HEK293 (cell line): ENCODE results near the gene BEST2.

Source experiments
- FEZF1 ChIP-seq: fragments of 450-650 bp; formaldehyde crosslinking; IDR thresholded peaks from 2 replicates; pipeline ENCODE4 v1.5.1; 2016; ENCODE audit warnings: missing biosample characterization, missing genetic modification characterization
- GLI4 ChIP-seq: fragments of 450-650 bp; formaldehyde crosslinking; IDR thresholded peaks from 2 replicates; pipeline ENCODE4 v1.5.1; 2016; ENCODE audit warnings: missing biosample characterization, missing genetic modification characterization
- HOXD13 ChIP-seq: sonication (generic); formaldehyde crosslinking; IDR thresholded peaks from 2 replicates; pipeline ENCODE4 v1.8.0; 2022; ENCODE audit warnings: missing genetic modification reagents, borderline replicate concordance
- KLF7 ChIP-seq: fragments of 450-650 bp; formaldehyde crosslinking; IDR thresholded peaks from 2 replicates; pipeline ENCODE4 v1.5.1; 2016; ENCODE audit warnings: missing biosample characterization, missing genetic modification characterization, borderline replicate concordance
- SCRT1 ChIP-seq: fragments of 450-650 bp; formaldehyde crosslinking; IDR thresholded peaks from 2 replicates; pipeline ENCODE4 v1.5.1; 2016; ENCODE audit warnings: missing biosample characterization, missing genetic modification characterization, borderline replicate concordance
- SP3 ChIP-seq: fragments of 450-650 bp; formaldehyde crosslinking; IDR thresholded peaks from 2 replicates; pipeline ENCODE4 v1.5.1; 2016; ENCODE audit warnings: missing biosample characterization, missing genetic modification characterization
- SP7 ChIP-seq: fragments of 450-650 bp; formaldehyde crosslinking; IDR thresholded peaks from 2 replicates; pipeline ENCODE4 v1.5.1; 2016; ENCODE audit warnings: missing biosample characterization, missing genetic modification characterization
- TCF7L2 ChIP-seq: IDR thresholded peaks from 2 replicates; pipeline ENCODE4 v1.6.1; 2011; ENCODE audit warnings: low read depth, mild to moderate bottlenecking, inconsistent platforms, low read length, moderate library complexity, borderline replicate concordance
- ZBTB17 ChIP-seq: fragments of 450-650 bp; formaldehyde crosslinking; IDR thresholded peaks from 2 replicates; pipeline ENCODE4 v1.5.1; 2016; ENCODE audit warnings: missing biosample characterization, missing genetic modification characterization
- ZNF114 ChIP-seq: fragments of 450-650 bp; formaldehyde crosslinking; IDR thresholded peaks from 2 replicates; pipeline ENCODE4 v1.5.0; 2017; ENCODE audit warnings: missing biosample characterization, missing genetic modification characterization
- ZNF175 ChIP-seq: fragments of 450-650 bp; formaldehyde crosslinking; IDR thresholded peaks from 2 replicates; pipeline ENCODE4 v1.5.1; 2016; ENCODE audit warnings: missing biosample characterization, missing genetic modification characterization
- ZNF292 ChIP-seq: fragments of 450-650 bp; formaldehyde crosslinking; IDR thresholded peaks from 2 replicates; pipeline ENCODE4 v1.5.1; 2016; ENCODE audit warnings: low read depth, missing biosample characterization, missing genetic modification characterization, borderline replicate concordance
- ZNF302 ChIP-seq: fragments of 450-650 bp; formaldehyde crosslinking; IDR thresholded peaks from 2 replicates; pipeline ENCODE4 v1.5.1; 2016; ENCODE audit warnings: missing biosample characterization, missing genetic modification characterization, low read depth
- ZNF335 ChIP-seq: fragments of 450-650 bp; formaldehyde crosslinking; conservative IDR thresholded peaks from 2 replicates; pipeline ENCODE4 v1.5.1; 2016; ENCODE audit warnings: missing biosample characterization, missing genetic modification characterization
- ZNF341 ChIP-seq: fragments of 450-650 bp; formaldehyde crosslinking; IDR thresholded peaks from 2 replicates; pipeline ENCODE4; 2016; ENCODE audit warnings: low read depth, missing biosample characterization, missing genetic modification characterization
- ZNF391 ChIP-seq: fragments of 450-650 bp; formaldehyde crosslinking; IDR thresholded peaks from 2 replicates; pipeline ENCODE4 v1.5.1; 2016; ENCODE audit warnings: low read depth, missing biosample characterization, missing genetic modification characterization, borderline replicate concordance
- ZNF416 ChIP-seq: fragments of 450-650 bp; formaldehyde crosslinking; IDR thresholded peaks from 2 replicates; pipeline ENCODE4 v1.5.1; 2016; ENCODE audit warnings: missing biosample characterization, missing genetic modification characterization
- ZNF433 ChIP-seq: fragments of 450-650 bp; formaldehyde crosslinking; IDR thresholded peaks from 2 replicates; pipeline ENCODE4 v1.5.1; 2016; ENCODE audit warnings: missing biosample characterization, missing genetic modification characterization, low read depth
- ZNF510 ChIP-seq: fragments of 450-650 bp; formaldehyde crosslinking; IDR thresholded peaks from 2 replicates; pipeline ENCODE4 v1.5.1; 2018; ENCODE audit warnings: mild to moderate bottlenecking, missing genetic modification characterization, missing biosample characterization; ENCODE audit not compliant: insufficient replicate concordance
- ZNF521 ChIP-seq: fragments of 450-650 bp; formaldehyde crosslinking; IDR thresholded peaks from 2 replicates; pipeline ENCODE4 v1.5.1; 2017; ENCODE audit warnings: missing biosample characterization, mild to moderate bottlenecking, missing genetic modification characterization
- ZNF555 ChIP-seq: fragments of 450-650 bp; formaldehyde crosslinking; conservative IDR thresholded peaks from 2 replicates; pipeline ENCODE4 v1.5.1; 2017; ENCODE audit warnings: missing biosample characterization, mild to moderate bottlenecking, missing genetic modification characterization, inconsistent platforms
- ZNF660 ChIP-seq: fragments of 450-650 bp; IDR thresholded peaks from 2 replicates; pipeline ENCODE4 v1.5.1; 2018; ENCODE audit warnings: missing biosample characterization, mild to moderate bottlenecking, missing genetic modification characterization
- ZNF76 ChIP-seq: fragments of 450-650 bp; formaldehyde crosslinking; IDR thresholded peaks from 2 replicates; pipeline ENCODE4; 2016; ENCODE audit warnings: low read depth, missing biosample characterization, missing genetic modification characterization, borderline replicate concordance
- ZXDB ChIP-seq: fragments of 450-650 bp; formaldehyde crosslinking; IDR thresholded peaks from 2 replicates; pipeline ENCODE4 v1.5.1; 2016; ENCODE audit warnings: missing biosample characterization, missing genetic modification characterization
- TF ChIP-seq, protein P1 (sequence below): fragments of 450-650 bp; formaldehyde crosslinking; IDR thresholded peaks from 2 replicates; pipeline ENCODE4 v1.5.1; 2017; ENCODE audit warnings: missing biosample characterization, missing genetic modification characterization
- TF ChIP-seq, protein P2 (sequence below): fragments of 450-650 bp; formaldehyde crosslinking; IDR thresholded peaks from 2 replicates; pipeline ENCODE4 v1.5.1; 2016; ENCODE audit warnings: missing biosample characterization, missing genetic modification characterization
- TF ChIP-seq, protein P3 (sequence below): fragments of 450-650 bp; formaldehyde crosslinking; IDR thresholded peaks from 2 replicates; pipeline ENCODE4 v1.5.1; 2017; ENCODE audit warnings: missing biosample characterization, missing genetic modification characterization
- TF ChIP-seq, protein P4 (sequence below): fragments of 450-650 bp; formaldehyde crosslinking; IDR thresholded peaks from 2 replicates; pipeline ENCODE4 v1.5.0; 2017; ENCODE audit warnings: missing biosample characterization, missing genetic modification characterization, borderline replicate concordance
- TF ChIP-seq, protein P5 (sequence below): fragments of 450-650 bp; formaldehyde crosslinking; IDR thresholded peaks from 2 replicates; pipeline ENCODE4 v1.5.1; 2016; ENCODE audit warnings: missing biosample characterization, missing genetic modification characterization
- TF ChIP-seq, protein P6 (sequence below): fragments of 450-650 bp; formaldehyde crosslinking; IDR thresholded peaks from 2 replicates; pipeline ENCODE4 v1.5.1; 2017; ENCODE audit warnings: missing biosample characterization, missing genetic modification characterization

Gene BEST2

DNA sequence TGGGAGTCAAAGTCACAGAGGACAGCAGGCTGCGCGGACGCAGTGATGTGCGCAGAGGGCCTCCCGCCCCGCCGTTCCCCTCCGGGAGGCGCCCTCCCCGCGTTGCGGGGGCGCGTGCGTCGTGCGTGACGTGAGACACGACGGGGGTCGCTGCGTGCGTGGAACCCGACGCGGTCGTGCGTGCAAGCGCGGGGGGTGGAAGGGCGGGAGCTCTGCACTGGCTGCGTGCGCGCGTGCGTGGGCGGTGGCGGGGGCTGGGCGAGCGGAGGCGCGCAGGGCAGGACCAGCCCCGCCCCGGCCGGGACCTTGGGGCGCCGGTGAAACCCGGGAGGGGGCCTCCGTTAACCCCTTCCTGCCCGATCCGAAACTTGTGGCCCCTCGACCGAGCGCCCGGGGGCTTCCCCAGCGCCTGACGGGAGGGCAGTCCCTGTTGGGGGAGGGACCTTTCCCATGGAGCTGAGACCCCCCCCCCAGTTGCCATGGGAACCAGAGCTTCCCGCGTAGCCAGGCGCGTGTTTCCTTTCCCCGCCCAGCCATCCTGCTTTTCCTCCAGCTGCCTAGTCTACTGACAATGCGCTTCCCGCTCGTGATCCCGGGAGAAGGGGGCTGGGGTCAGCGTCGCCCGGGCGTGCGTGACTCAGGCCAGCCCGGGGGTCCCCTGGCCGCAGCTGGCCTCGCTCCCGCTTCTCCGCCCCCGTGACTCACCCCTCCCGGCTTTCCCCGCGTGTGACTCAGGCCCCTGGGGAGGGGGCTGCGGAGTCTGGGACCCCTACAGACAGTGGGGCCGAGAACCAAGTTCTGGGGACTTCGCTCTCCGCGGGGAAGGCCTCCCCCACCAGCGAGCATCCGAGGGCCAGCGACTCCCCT lies 31.1 kb downstream of the BEST2 start (continued):
- TF ChIP-seq ZNF510 (tag by site-specific recombination) (no peak), ZNF391 (peak; percentile 52; the same call in 1 of the 2 replicates), ZNF341 (peak; percentile 97), ZNF521 (no peak), ZBTB17 (no peak), ZNF76 (tag by site-specific recombination) (peak; percentile 60; the same call in 1 of the 2 replicates), KLF7 (tag by site-specific recombination) (no peak; the same call in none of the 2 replicates), GLI4 (tag by site-specific recombination) (no peak), FEZF1 (tag by site-specific recombination) (no peak), ZNF114 (tag by site-specific recombination) (no peak), TCF7L2 (no peak), SCRT1 (no peak), ZNF302 (tag by site-specific recombination) (no peak), ZNF175 (tag by site-specific recombination) (no peak), ZNF416 (tag by site-specific recombination) (no peak), SP3 (tag by site-specific recombination) (peak; percentile 65), HOXD13 (CRISPR knock-in tag) (no peak), ZNF660 (tag by site-specific recombination) (no peak; the same call in 1 of the 2 replicates), ZNF292 (tag by site-specific recombination) (no peak), ZNF433 (no peak), ZXDB (tag by site-specific recombination) (peak; percentile 57; the same call in 1 of the 2 replicates), ZNF335 (tag by site-specific recombination) (peak; percentile 99), ZNF555 (tag by site-specific recombination) (no peak), SP7 (tag by site-specific recombination) (peak; percentile 76; the same call in 1 of the 2 replicates)
- TF ChIP-seq, protein P1, sequence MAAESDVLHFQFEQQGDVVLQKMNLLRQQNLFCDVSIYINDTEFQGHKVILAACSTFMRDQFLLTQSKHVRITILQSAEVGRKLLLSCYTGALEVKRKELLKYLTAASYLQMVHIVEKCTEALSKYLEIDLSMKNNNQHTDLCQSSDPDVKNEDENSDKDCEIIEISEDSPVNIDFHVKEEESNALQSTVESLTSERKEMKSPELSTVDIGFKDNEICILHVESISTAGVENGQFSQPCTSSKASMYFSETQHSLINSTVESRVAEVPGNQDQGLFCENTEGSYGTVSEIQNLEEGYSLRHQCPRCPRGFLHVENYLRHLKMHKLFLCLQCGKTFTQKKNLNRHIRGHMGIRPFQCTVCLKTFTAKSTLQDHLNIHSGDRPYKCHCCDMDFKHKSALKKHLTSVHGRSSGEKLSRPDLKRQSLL (tag by site-specific recombination): no peak
- TF ChIP-seq, protein P2, sequence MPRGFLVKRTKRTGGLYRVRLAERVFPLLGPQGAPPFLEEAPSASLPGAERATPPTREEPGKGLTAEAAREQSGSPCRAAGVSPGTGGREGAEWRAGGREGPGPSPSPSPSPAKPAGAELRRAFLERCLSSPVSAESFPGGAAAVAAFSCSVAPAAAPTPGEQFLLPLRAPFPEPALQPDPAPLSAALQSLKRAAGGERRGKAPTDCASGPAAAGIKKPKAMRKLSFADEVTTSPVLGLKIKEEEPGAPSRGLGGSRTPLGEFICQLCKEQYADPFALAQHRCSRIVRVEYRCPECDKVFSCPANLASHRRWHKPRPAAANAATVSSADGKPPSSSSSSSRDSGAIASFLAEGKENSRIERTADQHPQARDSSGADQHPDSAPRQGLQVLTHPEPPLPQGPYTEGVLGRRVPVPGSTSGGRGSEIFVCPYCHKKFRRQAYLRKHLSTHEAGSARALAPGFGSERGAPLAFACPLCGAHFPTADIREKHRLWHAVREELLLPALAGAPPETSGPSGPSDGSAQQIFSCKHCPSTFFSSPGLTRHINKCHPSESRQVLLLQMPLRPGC: 0 out of 2 replicates have a peak, but pooled peaks have one; percentile 20
- TF ChIP-seq, protein P3, sequence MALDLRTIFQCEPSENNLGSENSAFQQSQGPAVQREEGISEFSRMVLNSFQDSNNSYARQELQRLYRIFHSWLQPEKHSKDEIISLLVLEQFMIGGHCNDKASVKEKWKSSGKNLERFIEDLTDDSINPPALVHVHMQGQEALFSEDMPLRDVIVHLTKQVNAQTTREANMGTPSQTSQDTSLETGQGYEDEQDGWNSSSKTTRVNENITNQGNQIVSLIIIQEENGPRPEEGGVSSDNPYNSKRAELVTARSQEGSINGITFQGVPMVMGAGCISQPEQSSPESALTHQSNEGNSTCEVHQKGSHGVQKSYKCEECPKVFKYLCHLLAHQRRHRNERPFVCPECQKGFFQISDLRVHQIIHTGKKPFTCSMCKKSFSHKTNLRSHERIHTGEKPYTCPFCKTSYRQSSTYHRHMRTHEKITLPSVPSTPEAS (tag by site-specific recombination): peak; percentile 20; the same call in 1 of the 2 replicates
- TF ChIP-seq, protein P4, sequence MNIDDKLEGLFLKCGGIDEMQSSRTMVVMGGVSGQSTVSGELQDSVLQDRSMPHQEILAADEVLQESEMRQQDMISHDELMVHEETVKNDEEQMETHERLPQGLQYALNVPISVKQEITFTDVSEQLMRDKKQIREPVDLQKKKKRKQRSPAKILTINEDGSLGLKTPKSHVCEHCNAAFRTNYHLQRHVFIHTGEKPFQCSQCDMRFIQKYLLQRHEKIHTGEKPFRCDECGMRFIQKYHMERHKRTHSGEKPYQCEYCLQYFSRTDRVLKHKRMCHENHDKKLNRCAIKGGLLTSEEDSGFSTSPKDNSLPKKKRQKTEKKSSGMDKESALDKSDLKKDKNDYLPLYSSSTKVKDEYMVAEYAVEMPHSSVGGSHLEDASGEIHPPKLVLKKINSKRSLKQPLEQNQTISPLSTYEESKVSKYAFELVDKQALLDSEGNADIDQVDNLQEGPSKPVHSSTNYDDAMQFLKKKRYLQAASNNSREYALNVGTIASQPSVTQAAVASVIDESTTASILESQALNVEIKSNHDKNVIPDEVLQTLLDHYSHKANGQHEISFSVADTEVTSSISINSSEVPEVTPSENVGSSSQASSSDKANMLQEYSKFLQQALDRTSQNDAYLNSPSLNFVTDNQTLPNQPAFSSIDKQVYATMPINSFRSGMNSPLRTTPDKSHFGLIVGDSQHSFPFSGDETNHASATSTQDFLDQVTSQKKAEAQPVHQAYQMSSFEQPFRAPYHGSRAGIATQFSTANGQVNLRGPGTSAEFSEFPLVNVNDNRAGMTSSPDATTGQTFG: no peak
- TF ChIP-seq, protein P5, sequence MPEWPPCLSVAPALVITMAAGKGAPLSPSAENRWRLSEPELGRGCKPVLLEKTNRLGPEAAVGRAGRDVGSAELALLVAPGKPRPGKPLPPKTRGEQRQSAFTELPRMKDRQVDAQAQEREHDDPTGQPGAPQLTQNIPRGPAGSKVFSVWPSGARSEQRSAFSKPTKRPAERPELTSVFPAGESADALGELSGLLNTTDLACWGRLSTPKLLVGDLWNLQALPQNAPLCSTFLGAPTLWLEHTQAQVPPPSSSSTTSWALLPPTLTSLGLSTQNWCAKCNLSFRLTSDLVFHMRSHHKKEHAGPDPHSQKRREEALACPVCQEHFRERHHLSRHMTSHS (tag by site-specific recombination): no peak
- TF ChIP-seq, protein P6, sequence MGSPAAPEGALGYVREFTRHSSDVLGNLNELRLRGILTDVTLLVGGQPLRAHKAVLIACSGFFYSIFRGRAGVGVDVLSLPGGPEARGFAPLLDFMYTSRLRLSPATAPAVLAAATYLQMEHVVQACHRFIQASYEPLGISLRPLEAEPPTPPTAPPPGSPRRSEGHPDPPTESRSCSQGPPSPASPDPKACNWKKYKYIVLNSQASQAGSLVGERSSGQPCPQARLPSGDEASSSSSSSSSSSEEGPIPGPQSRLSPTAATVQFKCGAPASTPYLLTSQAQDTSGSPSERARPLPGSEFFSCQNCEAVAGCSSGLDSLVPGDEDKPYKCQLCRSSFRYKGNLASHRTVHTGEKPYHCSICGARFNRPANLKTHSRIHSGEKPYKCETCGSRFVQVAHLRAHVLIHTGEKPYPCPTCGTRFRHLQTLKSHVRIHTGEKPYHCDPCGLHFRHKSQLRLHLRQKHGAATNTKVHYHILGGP (tag by site-specific recombination): no peak
